Liver (tissue), 9 donors: ENCODE data around the gene C16orf89. TPM values are rescaled to one million over a fixed set of nuclear protein-coding genes. Genes with fewer than 3 reads are reported as not detected.

Experiments used
- DNase-seq: peaks from one replicate; pipeline ENCODE4 v3.0.0-alpha.2; 2017; ENCODE audit warnings: low spot score
- H3K27ac ChIP-seq, 2 donors: one replicate each; pipeline ENCODE4 v1.7.0; 2013; ENCODE audit warnings: inconsistent platforms in 2 of 2, low read length in 2 of 2, control low read depth in 1 of 2, low read depth in 1 of 2, mild to moderate bottlenecking in 1 of 2
- H3K27me3 ChIP-seq, 4 donors: one replicate each; pipeline versions ENCODE4 v1.6.1 to v1.7.0; 2013; ENCODE audit warnings: low read length in 3 of 4, inconsistent platforms in 1 of 4, mild to moderate bottlenecking in 1 of 4, moderate library complexity in 1 of 4; ENCODE audit not compliant: control insufficient read depth in 4 of 4, insufficient read depth in 4 of 4
- H3K36me3 ChIP-seq, 4 donors: one replicate each; pipeline versions ENCODE4 v1.6.1 to v1.7.0; 2013; ENCODE audit warnings: low read length in 3 of 4, mild to moderate bottlenecking in 3 of 4, low read depth in 1 of 4, moderate library complexity in 1 of 4; ENCODE audit not compliant: control insufficient read depth in 4 of 4, insufficient read depth in 3 of 4
- H3K4me1 ChIP-seq, 4 donors: one replicate each; pipeline versions ENCODE4 v1.6.1 to v1.7.0; 2013; ENCODE audit warnings: low read length in 3 of 4, mild to moderate bottlenecking in 3 of 4, moderate library complexity in 1 of 4; ENCODE audit not compliant: control insufficient read depth in 4 of 4, insufficient read depth in 4 of 4
- H3K4me3 ChIP-seq, 3 donors: one replicate each; pipeline versions ENCODE4 v1.6.1 to v1.7.0; 2013; ENCODE audit warnings: low read length in 3 of 3, control low read depth in 1 of 3, low read depth in 1 of 3, mild to moderate bottlenecking in 1 of 3
- H3K9ac ChIP-seq, 2 donors: one replicate each; pipeline ENCODE4 v1.7.0; 2013; ENCODE audit warnings: low read length in 2 of 2, mild to moderate bottlenecking in 2 of 2, moderate library complexity in 2 of 2, control low read depth in 1 of 2, low read depth in 1 of 2
- H3K9me3 ChIP-seq, 4 donors: one replicate each; pipeline versions ENCODE4 v1.6.1 to v1.7.0; 2013; ENCODE audit warnings: low read length in 3 of 4; ENCODE audit not compliant: control insufficient read depth in 4 of 4
- CTCF ChIP-seq: fragments of 150-350 bp; IDR thresholded peaks from 2 replicates; pipeline ENCODE4 v1.5.1; 2017; ENCODE audit warnings: improper control_type of control experiment, low read depth, low read length; ENCODE audit not compliant: missing input control
- EGR1 ChIP-seq, 2 donors: IDR thresholded peaks; 2 replicates each; pipeline ENCODE4 v1.6.1; 2016 to 2018; ENCODE audit warnings: antibody characterized with exemption in 2 of 2, low read depth in 2 of 2
- FOXA1 ChIP-seq: IDR thresholded peaks from 2 replicates; pipeline ENCODE4 v1.6.1; 2016; ENCODE audit warnings: antibody characterized with exemption
- FOXA2 ChIP-seq: IDR thresholded peaks from 2 replicates; pipeline ENCODE4 v1.6.1; 2016; ENCODE audit warnings: antibody characterized with exemption
- GABPA ChIP-seq, 2 donors: IDR thresholded peaks in 1 of 2; conservative IDR thresholded peaks in 1 of 2; 2 replicates each; pipeline ENCODE4 v1.6.1; 2016; ENCODE audit warnings: antibody characterized with exemption in 2 of 2, mild to moderate bottlenecking in 1 of 2, moderate library complexity in 1 of 2
- HNF4G ChIP-seq: IDR thresholded peaks from 2 replicates; pipeline ENCODE4 v1.6.1; 2016; ENCODE audit warnings: antibody characterized with exemption
- MAX ChIP-seq: IDR thresholded peaks from 2 replicates; pipeline ENCODE4 v1.6.1; 2016; ENCODE audit warnings: antibody characterized with exemption
- NR2F2 ChIP-seq: IDR thresholded peaks from 2 replicates; pipeline ENCODE4 v1.6.1; 2016; ENCODE audit warnings: antibody characterized with exemption
- RAD21 ChIP-seq, 2 donors: IDR thresholded peaks; 2 replicates each; pipeline ENCODE4 v1.6.1; 2016; ENCODE audit warnings: antibody characterized with exemption in 2 of 2, mild to moderate bottlenecking in 2 of 2
- REST ChIP-seq: IDR thresholded peaks from 2 replicates; pipeline ENCODE4 v1.6.1; 2016; ENCODE audit warnings: antibody characterized with exemption, mild to moderate bottlenecking
- RXRA ChIP-seq, 2 donors: IDR thresholded peaks; 2 replicates each; pipeline ENCODE4 v1.6.1; 2017 to 2018; ENCODE audit warnings: antibody characterized with exemption in 2 of 2, mild to moderate bottlenecking in 1 of 2
- SP1 ChIP-seq: IDR thresholded peaks from 2 replicates; pipeline ENCODE4 v1.6.1; 2018; ENCODE audit warnings: antibody characterized with exemption, mild to moderate bottlenecking
- TAF1 ChIP-seq: conservative IDR thresholded peaks from 2 replicates; pipeline ENCODE4 v1.6.1; 2016; ENCODE audit warnings: antibody characterized with exemption, mild to moderate bottlenecking
- YY1 ChIP-seq: IDR thresholded peaks from 2 replicates; pipeline ENCODE4 v1.6.1; 2016; ENCODE audit warnings: antibody characterized with exemption, mild to moderate bottlenecking
- ZBTB33 ChIP-seq: IDR thresholded peaks from 2 replicates; pipeline ENCODE4 v1.6.1; 2016; ENCODE audit warnings: antibody characterized with exemption
- WGBS: extraction: QIAGEN DNeasy Blood & Tissue Kit; methylation state at CpG from one replicate; pipeline ENCODE4 v1.1.7; 2013; 5-methylcytosine and 5-hydroxymethylcytosine counted together
- polyA plus RNA-seq, 2 donors: library from polyadenylated mRNA; stranded (reverse) in 1 of 2; unstranded in 1 of 2; fragments of 200-250 nt in 1 of 2; fragments of >200 nt in 1 of 2; fragmentation: Nextera tagmentation in 1 of 2; extraction: Ambion mirVana in 1 of 2; gene quantifications; one replicate each; pipeline versions ENCODE4 v1.2.1 to v1.2.3, GENCODE V29; 2013 to 2015
- total RNA-seq, 2 donors: library from RNA; depleted of rRNA; stranded (reverse); fragments of >200 nt; gene quantifications; one replicate each; pipeline ENCODE4 v1.2.3, GENCODE V29; 2014
- donor health status: healthy.
- donor health status: healthy.
- donor health status: healthy.
- donor health status: healthy.
- donor health status: healthy.

Gene C16orf89
- total and polyA plus RNA-seq, 4 donors, result 0.25 to 0.61 TPM; not detected in 2

GRCh38 chr16:5064915-5065314 lies 841 bp downstream of the C16orf89 start:
- WGBS, result 78% methylated on average over 7 of the region's 7 CpGs
- TF ChIP-seq FOXA2 (no peak), RXRA (IDR thresholded peaks at IDR 0.05) (no peak), SP1 (no peak), FOXA1 (no peak), ZBTB33 (no peak)
- Histone ChIP-seq H3K36me3 (no peaks in the 10 kb centered on the region), H3K27ac (no peak overlapping the region), H3K9me3 (no peaks in the 10 kb centered on the region), H3K4me3 (no peak overlapping the region), H3K27me3 (no peaks in the 10 kb centered on the region), H3K4me1 (no peaks in the 10 kb centered on the region), H3K9ac (no peak overlapping the region)
- DNase-seq, result no peak

GRCh38 chr16:5062790-5063765 lies 2.7 kb downstream of the C16orf89 start:
- Histone ChIP-seq H3K9ac (no peak overlapping the region), H3K27me3 (no peaks in the 10 kb centered on the region), H3K4me1 (no peaks in the 10 kb centered on the region), H3K36me3 (no peaks in the 10 kb centered on the region), H3K4me3 (no peak overlapping the region), H3K27ac (no peak overlapping the region), H3K9me3 (no peaks in the 10 kb centered on the region)
- no peak for DNase-seq
- WGBS, result 81% methylated on average over 19 of the region's 19 CpGs
- TF ChIP-seq FOXA2 (no peak), CTCF (no peak), SP1 (no peak), EGR1 (IDR thresholded peaks at IDR 0.05; ENCODE audit: low read depth in 2 of 2) (no peak), NR2F2 (no peak), REST (no peak), MAX (no peak), YY1 (no peak), RAD21 (IDR thresholded peaks at IDR 0.05) (no peak), ZBTB33 (no peak), HNF4G (no peak), TAF1 (no peak), GABPA (IDR thresholded peaks at IDR 0.05 in 1 of 2, conservative IDR thresholded peaks at IDR 0.05 in 1 of 2) (no peak)
